Measurements from ENCODE around the gene TPGS1.
A peak's percentile ranks its signal among the peaks of the same experiment; 100 is the strongest.

Gene TPGS1

GRCh38 chr19:496112-496665 lies 11.1 kb upstream of the TPGS1 start, which contains the start of gene MADCAM1:
TSS of gene MADCAM1 (plus strand) at chr19:496486. CDS start at chr19:496500, 14 bp downstream.
- DNase-seq: no peak

GRCh38 chr19:496986-497385 lies 10.3 kb upstream of the TPGS1 start:
- DNase-seq: no peak

DNA sequence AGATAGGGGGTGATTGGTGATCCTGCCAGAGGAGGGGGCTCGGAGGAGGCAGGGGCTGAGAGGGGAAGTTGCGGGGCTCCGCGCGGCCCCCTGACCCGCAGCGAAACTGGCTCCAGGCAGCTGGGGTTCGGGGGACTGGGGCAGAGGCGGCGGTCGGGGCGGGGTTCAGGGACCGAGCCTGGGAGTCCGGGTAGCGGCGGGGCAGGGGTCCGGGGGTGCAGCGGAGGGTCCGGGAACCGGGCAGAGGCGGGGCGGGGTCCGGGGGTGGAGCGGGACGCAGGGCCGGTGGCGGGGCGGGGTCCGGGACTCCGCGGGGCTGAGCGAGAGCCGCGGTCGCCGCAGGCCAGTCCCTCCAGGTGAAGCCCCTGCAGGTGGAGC lies 9.8 kb upstream of the TPGS1 start:
- no peak for DNase-seq

GRCh38 chr19:497869-498510 lies 9.3 kb upstream of the TPGS1 start:
- DNase-seq: no peak

DNA sequence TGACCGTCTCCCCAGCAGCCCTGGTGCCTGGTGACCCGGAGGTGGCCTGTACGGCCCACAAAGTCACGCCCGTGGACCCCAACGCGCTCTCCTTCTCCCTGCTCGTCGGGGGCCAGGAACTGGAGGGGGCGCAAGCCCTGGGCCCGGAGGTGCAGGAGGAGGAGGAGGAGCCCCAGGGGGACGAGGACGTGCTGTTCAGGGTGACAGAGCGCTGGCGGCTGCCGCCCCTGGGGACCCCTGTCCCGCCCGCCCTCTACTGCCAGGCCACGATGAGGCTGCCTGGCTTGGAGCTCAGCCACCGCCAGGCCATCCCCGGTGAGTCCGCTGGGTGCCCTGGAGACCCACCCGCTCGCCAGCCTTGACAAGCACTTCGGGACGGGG lies 8.8 kb upstream of the TPGS1 start:
- no peak for DNase-seq

DNA sequence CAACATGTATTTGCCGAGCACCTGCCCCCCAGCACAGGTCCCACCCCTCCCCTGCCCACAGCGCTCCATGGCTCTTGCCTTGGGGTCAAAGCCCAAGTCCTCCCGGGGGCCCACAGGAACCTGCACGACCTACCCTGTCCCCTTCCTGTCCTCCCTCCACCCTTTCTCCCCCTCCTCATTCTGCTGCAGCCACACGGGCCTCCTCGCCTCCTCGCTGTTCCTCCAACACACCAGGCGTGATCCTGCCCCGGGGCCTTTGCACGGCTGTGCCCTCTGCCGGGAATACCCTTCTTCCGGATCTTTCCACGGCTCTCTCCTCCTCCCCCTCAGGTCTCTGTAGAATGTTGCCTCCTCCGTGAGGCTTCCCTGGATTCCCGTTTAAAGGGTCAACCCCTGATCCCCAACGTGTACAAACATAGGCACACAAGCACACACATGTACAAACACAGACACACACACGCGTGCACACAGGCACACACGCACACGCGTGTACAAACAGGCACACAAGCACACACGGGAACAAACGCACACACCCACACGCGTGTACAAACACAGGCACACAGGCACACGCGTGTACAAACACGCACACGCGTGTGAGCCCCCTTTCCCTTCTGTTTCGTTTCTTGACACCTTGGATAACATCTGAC lies 8.2 kb upstream of the TPGS1 start:
- no peak for DNase-seq

DNA sequence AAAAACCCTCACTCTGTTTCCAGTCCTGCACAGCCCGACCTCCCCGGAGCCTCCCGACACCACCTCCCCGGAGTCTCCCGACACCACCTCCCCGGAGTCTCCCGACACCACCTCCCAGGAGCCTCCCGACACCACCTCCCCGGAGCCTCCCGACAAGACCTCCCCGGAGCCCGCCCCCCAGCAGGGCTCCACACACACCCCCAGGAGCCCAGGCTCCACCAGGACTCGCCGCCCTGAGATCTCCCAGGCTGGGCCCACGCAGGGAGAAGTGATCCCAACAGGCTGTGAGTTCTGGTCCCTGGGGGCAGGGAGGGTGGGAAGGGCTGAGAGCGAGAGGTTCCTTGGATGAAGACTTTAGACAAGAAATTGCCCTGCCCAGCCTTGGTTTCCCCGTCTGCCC lies 5.7 kb upstream of the TPGS1 start:
- DNase-seq: no peak

DNA sequence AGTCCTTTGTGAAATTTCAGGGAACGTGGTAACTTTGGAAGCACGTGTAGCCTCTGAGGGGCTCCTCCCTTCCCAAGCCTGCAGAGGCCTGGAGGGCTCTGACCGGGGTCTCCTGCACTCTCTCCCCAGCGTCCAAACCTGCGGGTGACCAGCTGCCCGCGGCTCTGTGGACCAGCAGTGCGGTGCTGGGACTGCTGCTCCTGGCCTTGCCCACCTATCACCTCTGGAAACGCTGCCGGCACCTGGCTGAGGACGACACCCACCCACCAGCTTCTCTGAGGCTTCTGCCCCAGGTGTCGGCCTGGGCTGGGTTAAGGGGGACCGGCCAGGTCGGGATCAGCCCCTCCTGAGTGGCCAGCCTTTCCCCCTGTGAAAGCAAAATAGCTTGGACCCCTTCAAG lies 2.7 kb upstream of the TPGS1 start:
- no peak for DNase-seq

DNA sequence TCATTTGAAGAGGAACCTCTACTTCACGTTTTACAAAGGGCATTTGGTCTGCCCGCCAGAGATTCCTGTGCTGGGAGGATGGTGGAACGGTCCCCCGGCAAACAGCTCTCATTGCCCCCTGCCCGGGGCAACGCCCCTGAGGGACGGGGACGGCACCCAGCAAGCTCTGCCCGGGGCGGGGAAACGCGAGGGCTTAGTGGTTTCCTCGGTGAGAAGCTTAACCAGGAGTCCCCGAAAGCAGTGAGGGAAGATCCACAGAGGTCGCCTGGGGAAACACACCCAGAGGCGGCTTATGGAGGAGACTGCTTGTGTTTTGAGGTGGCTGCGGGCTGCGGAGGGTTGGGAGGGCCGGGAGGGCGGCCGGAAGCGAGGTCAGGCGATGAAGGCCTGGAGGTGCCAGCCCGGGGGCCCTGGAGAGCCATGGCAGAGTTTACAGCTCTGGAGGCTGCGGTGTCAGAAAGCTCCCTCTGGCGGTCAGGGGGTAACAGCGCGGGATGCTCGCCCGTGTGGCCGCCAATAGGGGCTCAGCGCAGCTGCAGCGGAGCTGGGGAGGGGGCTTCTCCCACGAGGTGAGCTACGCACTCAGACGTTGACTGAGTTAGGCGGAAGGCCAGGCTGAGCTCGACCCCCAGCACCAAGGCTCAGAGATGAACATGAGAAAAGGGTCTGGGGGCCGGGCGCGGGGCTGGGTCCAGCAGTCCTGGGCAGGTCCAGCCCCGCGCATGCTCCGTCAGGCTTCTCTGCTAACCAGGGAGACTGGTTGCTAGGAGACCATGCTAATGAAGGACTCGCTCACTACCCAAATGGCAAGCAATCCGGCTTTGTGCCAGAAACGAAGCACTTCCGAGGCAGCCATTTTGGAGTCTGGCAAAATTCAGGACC lies 652 bp upstream of the TPGS1 start:
- DNase-seq: peak; percentile 97

- DNase-seq: no peak
Measured at GRCh38 chr19:508204-509150, 1.2 kb downstream of the TPGS1 start.

- DNase-seq: peak; percentile 84 to 86
Measured at GRCh38 chr19:510606-511100, 3.4 kb downstream of the TPGS1 start.

GRCh38 chr19:511101-511851 lies 4.0 kb downstream of the TPGS1 start:
- peak; percentile 25 to 84 for DNase-seq

DNA sequence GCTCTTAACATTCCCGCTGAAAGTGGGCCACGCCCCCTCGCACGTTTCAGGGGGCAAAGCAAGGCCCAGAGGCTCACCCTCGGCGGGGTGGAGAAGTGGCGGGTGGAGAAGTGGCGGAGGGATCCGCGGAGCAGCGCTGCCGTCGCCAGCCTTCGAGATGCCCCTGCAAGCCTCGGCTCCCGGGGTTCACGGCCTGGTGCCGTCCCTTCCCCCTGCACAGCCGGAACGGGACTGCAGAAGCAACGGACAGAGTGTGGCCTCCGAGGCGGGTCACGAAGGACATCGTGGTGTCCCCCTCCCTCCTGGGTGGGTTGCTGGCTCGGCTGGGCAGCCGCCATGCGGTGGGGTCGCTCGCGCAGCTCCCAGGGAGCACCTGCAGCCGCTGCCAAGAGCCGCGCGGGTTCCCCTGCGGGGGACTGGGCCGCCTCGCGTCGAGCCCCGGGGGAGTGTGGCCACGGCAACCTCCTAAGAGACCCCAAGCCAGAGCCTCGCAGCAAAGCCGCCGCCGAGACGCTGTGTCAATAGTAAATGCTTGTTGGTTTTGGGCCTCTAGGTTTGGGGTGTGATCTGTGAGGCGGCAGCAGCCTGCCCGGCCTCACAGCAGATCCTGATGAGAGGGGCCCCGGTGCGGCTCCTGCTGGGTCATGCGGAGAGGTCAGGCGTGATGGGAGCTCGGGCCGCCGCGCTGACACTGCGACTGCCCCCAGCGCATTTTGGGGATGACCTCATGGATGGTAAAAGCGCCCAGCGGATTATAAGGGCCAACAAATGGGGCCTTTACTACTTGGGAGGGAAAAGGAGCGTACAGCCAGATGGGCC lies 5.5 kb downstream of the TPGS1 start:
- no peak for DNase-seq

- DNase-seq: no peak
Measured at GRCh38 chr19:513368-514165, 6.3 kb downstream of the TPGS1 start.

DNA sequence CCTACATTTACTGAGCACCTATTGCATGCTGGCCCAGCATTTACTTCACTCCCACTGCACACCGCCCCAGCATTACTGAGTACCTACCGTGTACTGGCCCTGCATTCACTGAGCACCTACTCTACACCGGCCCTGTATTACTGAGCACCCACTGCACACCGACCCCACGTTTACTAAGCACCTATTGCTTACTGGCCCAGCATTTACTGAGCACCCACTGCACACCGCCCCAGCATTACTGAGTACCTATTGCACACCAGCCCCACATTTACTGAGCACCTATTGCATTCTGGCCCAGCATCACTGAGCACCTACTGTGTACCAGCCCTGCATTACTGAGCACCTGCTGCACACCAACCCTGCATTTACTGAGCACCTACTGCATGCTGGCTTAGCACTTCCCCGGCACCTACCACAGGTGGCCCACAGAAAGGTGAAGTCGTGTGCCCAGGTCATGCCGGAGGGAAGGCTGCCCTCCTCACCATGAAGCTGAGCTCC lies 6.9 kb downstream of the TPGS1 start:
- DNase-seq: no peak

- no peak for DNase-seq
Measured at GRCh38 chr19:517721-518597, 10.7 kb downstream of the TPGS1 start.

- no peak for DNase-seq
Measured at GRCh38 chr19:518598-519231, 11.4 kb downstream of the TPGS1 start.

DNA sequence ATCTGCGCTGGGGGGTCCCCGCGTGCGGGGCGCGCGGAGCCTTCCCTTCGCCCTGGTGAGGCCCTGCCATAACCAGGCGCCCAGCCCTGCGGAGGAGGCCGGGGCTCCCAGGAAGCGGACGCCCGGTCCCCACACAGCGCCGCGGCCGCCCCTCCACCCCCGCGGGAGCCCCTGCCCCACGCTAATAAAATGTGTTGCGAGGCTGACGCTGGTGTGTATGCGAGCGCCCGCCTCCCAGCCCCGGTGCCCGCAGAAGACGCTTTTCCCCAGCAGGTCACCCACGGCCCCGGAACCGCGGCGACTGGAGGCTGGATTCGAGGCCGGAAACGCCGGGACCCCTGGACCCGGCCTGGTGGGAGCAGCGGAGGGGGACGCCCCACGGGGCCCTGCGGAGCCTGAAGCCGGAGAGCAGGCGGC lies 12.2 kb downstream of the TPGS1 start:
- DNase-seq: no peak
